GM19240 (cell line): ENCODE results near the gene SLC27A2.
A peak's percentile ranks its signal among the peaks of the same experiment; 100 is the strongest.

Experiments
- DNase-seq: peaks from one replicate; pipeline ENCODE4 v3.0.0; 2011; ENCODE audit warnings: low spot score; ENCODE audit not compliant: insufficient read length

SLC27A2 gene

GRCh38 chr15:50236433-50236832 lies 54.4 kb downstream of the SLC27A2 start:
- no peak for DNase-seq

GRCh38 chr15:50238255-50238654 lies 56.3 kb downstream of the SLC27A2 start:
- DNase-seq: no peak

GRCh38 chr15:50241684-50242450 lies 59.9 kb downstream of the SLC27A2 start:
- DNase-seq: no peak

- no peak for DNase-seq
Observed at GRCh38 chr15:50244153-50244552, 62.2 kb downstream of the SLC27A2 start.

- no peak for DNase-seq
Observed at GRCh38 chr15:50244959-50245624, 63.1 kb downstream of the SLC27A2 start.

GRCh38 chr15:50246631-50247030 lies 64.6 kb downstream of the SLC27A2 start:
- DNase-seq: no peak

GRCh38 chr15:50247819-50248655 lies 66.0 kb downstream of the SLC27A2 start:
- peak; percentile 59 for DNase-seq

GRCh38 chr15:50248994-50249582 lies 67.1 kb downstream of the SLC27A2 start:
- no peak for DNase-seq

- no peak for DNase-seq
Observed at GRCh38 chr15:50249704-50250103, 67.7 kb downstream of the SLC27A2 start.

- DNase-seq: no peak
Observed at GRCh38 chr15:50250760-50251394, 68.9 kb downstream of the SLC27A2 start.

GRCh38 chr15:50251638-50252182 lies 69.7 kb downstream of the SLC27A2 start:
- no peak for DNase-seq

- no peak for DNase-seq
Observed at GRCh38 chr15:50252556-50252955, 70.6 kb downstream of the SLC27A2 start.

- no peak for DNase-seq
Observed at GRCh38 chr15:50256188-50257041, 74.4 kb downstream of the SLC27A2 start.

- no peak for DNase-seq
Observed at GRCh38 chr15:50257332-50257731, 75.3 kb downstream of the SLC27A2 start.

- no peak for DNase-seq
Observed at GRCh38 chr15:50257924-50258323, 75.9 kb downstream of the SLC27A2 start.

GRCh38 chr15:50259276-50259675 lies 77.3 kb downstream of the SLC27A2 start:
- DNase-seq: no peak

- DNase-seq: peak; percentile 9
Observed at GRCh38 chr15:50260969-50261496, 79.0 kb downstream of the SLC27A2 start.

- DNase-seq: no peak
Observed at GRCh38 chr15:50261981-50262380, 80.0 kb downstream of the SLC27A2 start.

GRCh38 chr15:50262533-50262932 lies 80.5 kb downstream of the SLC27A2 start:
- DNase-seq: no peak

GRCh38 chr15:50265620-50266019 lies 83.6 kb downstream of the SLC27A2 start, which contains the start of gene HDC:
Gene HDC, minus strand, starts transcription at chr15:50265726. Its CDS starts 103 bp downstream, at chr15:50265623.
- no peak for DNase-seq
